ENCODE data around the gene RERE. TPM values are rescaled to one million over a fixed set of nuclear protein-coding genes. Genes with fewer than 3 reads are reported as not detected.

The RERE gene
- total RNA-seq, 1 experiment from 2014 or later, result 161 TPM

DNA sequence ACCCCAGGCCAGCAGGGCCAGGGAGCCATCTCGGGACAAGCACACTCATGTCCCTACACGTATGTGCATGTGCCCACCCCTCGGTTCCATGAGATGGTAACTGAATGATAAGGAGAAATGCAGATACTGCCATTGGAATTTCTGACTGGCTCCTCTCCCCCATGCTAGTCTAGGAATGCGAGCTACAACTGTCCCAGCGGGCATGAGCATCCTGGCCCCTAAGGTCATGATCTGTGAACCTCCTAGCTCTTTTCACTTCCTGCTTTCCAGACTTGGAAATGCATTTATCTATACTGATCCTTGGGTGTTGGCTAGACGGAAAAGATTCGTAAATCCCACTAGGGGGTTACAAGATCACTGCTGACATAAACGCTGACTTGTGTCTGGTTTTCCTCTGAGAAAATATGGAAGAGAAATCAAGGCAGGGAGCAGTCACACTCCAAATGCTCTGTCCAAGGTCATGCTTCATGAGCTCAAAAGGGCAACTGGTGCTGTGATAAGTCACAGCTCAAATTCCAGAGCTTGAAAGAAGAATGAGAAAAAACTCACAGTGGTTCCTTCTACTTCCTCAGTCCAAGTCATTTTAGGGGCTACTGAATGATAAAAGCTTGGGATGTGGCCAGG, 449.8 kb downstream of the RERE start (continued):
- TF ChIP-seq, protein P1, sequence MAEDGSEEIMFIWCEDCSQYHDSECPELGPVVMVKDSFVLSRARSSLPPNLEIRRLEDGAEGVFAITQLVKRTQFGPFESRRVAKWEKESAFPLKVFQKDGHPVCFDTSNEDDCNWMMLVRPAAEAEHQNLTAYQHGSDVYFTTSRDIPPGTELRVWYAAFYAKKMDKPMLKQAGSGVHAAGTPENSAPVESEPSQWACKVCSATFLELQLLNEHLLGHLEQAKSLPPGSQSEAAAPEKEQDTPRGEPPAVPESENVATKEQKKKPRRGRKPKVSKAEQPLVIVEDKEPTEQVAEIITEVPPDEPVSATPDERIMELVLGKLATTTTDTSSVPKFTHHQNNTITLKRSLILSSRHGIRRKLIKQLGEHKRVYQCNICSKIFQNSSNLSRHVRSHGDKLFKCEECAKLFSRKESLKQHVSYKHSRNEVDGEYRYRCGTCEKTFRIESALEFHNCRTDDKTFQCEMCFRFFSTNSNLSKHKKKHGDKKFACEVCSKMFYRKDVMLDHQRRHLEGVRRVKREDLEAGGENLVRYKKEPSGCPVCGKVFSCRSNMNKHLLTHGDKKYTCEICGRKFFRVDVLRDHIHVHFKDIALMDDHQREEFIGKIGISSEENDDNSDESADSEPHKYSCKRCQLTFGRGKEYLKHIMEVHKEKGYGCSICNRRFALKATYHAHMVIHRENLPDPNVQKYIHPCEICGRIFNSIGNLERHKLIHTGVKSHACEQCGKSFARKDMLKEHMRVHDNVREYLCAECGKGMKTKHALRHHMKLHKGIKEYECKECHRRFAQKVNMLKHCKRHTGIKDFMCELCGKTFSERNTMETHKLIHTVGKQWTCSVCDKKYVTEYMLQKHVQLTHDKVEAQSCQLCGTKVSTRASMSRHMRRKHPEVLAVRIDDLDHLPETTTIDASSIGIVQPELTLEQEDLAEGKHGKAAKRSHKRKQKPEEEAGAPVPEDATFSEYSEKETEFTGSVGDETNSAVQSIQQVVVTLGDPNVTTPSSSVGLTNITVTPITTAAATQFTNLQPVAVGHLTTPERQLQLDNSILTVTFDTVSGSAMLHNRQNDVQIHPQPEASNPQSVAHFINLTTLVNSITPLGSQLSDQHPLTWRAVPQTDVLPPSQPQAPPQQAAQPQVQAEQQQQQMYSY (CRISPR knock-in tag; IDR thresholded peaks at IDR 0.05), result no peak

DNA sequence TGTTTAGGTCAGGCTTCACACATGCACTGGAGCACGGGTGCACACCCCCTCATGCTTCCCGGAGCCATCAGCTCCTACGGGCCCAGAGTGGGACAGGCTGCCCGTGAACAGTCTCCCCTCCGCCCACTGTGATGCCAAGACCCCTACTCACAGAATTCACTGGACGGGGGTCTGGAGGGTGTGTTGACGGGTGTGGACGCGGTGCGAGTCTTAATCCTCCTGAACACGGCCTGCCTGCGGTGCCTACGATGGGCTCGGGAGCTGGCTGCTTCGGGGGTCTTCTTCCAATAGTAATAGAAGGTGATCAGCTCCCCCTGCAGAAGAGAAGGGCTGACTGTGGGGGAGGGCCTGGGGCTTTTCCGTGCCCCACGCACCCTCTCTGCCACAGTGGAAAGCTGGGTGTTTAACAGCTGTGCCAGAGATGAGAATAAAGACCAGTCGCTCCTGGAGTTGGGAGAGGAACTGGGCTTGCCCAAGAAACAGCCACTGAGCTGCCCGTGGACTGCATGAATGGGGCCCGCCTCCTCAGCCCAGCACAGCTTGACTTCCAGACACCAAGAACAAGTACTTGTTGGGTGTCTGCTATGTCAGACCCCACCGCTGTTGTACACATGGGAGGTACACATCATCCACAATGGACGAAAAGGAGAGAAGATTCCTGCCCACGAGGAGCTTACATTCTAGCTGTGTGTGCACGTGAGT, 451.6 kb downstream of the RERE start:
- ATAC-seq (no peak), DNase-seq (ENCODE audit: low spot score) (no peak)
- ChIA-PET POLR2A (no interaction called here), CTCF (no interaction called here)
- peaks cover 40% of the 10 kb centered on the region for H3K4me1 Mint-ChIP-seq
- no peak overlapping the region for H3K4me3 Mint-ChIP-seq
- peak overlapping the region; percentile 46; the same call in 1 of the 2 replicates for H3K27ac Mint-ChIP-seq
- peaks cover 41% of the 10 kb centered on the region for H3K36me3 Mint-ChIP-seq
- no peaks in the 10 kb centered on the region for H3K27me3 Mint-ChIP-seq (ENCODE audit: low read depth)
- TF ChIP-seq TEAD4 (CRISPR knock-in tag; IDR thresholded peaks at IDR 0.05), result no peak
- TF ChIP-seq FOXK1 (CRISPR knock-in tag; IDR thresholded peaks at IDR 0.05), result no peak
- no peak for TF ChIP-seq TP53 (CRISPR knock-in tag; IDR thresholded peaks at IDR 0.05)
- TF ChIP-seq ZNF423 (CRISPR knock-in tag; IDR thresholded peaks at IDR 0.05), result no peak
- TF ChIP-seq, protein P2, sequence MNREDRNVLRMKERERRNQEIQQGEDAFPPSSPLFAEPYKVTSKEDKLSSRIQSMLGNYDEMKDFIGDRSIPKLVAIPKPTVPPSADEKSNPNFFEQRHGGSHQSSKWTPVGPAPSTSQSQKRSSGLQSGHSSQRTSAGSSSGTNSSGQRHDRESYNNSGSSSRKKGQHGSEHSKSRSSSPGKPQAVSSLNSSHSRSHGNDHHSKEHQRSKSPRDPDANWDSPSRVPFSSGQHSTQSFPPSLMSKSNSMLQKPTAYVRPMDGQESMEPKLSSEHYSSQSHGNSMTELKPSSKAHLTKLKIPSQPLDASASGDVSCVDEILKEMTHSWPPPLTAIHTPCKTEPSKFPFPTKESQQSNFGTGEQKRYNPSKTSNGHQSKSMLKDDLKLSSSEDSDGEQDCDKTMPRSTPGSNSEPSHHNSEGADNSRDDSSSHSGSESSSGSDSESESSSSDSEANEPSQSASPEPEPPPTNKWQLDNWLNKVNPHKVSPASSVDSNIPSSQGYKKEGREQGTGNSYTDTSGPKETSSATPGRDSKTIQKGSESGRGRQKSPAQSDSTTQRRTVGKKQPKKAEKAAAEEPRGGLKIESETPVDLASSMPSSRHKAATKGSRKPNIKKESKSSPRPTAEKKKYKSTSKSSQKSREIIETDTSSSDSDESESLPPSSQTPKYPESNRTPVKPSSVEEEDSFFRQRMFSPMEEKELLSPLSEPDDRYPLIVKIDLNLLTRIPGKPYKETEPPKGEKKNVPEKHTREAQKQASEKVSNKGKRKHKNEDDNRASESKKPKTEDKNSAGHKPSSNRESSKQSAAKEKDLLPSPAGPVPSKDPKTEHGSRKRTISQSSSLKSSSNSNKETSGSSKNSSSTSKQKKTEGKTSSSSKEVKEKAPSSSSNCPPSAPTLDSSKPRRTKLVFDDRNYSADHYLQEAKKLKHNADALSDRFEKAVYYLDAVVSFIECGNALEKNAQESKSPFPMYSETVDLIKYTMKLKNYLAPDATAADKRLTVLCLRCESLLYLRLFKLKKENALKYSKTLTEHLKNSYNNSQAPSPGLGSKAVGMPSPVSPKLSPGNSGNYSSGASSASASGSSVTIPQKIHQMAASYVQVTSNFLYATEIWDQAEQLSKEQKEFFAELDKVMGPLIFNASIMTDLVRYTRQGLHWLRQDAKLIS (CRISPR knock-in tag; IDR thresholded peaks at IDR 0.05; ENCODE audit: borderline replicate concordance), result no peak
- TF ChIP-seq, protein P3, sequence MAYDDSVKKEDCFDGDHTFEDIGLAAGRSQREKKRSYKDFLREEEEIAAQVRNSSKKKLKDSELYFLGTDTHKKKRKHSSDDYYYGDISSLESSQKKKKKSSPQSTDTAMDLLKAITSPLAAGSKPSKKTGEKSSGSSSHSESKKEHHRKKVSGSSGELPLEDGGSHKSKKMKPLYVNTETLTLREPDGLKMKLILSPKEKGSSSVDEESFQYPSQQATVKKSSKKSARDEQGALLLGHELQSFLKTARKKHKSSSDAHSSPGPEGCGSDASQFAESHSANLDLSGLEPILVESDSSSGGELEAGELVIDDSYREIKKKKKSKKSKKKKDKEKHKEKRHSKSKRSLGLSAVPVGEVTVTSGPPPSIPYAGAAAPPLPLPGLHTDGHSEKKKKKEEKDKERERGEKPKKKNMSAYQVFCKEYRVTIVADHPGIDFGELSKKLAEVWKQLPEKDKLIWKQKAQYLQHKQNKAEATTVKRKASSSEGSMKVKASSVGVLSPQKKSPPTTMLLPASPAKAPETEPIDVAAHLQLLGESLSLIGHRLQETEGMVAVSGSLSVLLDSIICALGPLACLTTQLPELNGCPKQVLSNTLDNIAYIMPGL (CRISPR knock-in tag; IDR thresholded peaks at IDR 0.05), result no peak
- TF ChIP-seq TEAD1 (CRISPR knock-in tag; IDR thresholded peaks at IDR 0.05), result no peak
- no peaks in the 10 kb centered on the region for H3K9me3 Mint-ChIP-seq

DNA sequence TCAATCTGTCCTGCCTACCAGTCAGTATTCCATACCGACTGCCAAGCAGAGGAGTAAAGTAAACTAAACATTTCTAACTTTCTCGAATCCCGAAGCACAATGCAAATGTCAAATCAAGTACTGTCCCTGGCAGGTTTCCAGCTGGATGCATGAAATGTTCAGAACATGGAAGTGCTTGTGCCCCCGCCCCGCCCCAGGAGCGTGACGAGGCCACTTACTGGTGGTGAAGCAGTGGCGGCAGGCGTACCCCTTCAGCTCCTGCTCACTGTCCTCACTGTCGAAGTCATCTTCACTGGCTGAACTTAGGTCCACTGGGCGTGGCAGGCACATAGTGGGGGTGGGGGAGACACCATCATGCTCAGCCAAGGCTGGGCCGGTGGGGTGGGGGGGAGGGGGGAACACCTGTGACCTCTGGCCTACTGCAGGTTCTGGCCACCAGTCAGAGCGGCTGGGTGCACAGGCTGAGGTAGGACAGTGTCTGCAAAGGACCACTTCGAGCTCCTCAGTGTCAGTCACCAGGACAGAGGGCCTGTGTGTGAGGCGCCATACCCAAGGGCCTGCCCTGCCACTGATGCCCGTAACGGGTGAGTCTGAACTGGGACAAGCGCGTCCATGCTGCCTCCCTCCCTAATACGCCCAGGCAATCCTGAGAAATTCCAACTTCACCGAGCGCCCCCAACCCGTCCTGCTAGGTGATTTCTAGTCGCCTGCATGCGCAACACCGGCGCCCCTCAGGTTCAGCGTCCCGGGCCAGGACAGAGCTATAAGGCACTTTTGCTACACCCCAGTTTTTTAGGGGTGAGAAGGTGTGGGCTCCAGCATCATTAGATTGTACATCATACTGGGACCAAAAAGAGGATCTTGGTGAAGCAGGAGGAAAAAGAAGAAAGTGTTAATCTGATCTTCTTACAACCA, 452.7 kb downstream of the RERE start:
- peak overlapping the region; percentile 17; the same call in 1 of the 2 replicates for H3K27ac Mint-ChIP-seq
- CTCF ChIA-PET, result interaction anchor here (1.7 to 1.8 kb wide), 2 partner anchors 16 to 484 kb away, joined by 4 to 5 read pairs; no protein-coding TSS in a partner anchor
- TF ChIP-seq, protein P4, sequence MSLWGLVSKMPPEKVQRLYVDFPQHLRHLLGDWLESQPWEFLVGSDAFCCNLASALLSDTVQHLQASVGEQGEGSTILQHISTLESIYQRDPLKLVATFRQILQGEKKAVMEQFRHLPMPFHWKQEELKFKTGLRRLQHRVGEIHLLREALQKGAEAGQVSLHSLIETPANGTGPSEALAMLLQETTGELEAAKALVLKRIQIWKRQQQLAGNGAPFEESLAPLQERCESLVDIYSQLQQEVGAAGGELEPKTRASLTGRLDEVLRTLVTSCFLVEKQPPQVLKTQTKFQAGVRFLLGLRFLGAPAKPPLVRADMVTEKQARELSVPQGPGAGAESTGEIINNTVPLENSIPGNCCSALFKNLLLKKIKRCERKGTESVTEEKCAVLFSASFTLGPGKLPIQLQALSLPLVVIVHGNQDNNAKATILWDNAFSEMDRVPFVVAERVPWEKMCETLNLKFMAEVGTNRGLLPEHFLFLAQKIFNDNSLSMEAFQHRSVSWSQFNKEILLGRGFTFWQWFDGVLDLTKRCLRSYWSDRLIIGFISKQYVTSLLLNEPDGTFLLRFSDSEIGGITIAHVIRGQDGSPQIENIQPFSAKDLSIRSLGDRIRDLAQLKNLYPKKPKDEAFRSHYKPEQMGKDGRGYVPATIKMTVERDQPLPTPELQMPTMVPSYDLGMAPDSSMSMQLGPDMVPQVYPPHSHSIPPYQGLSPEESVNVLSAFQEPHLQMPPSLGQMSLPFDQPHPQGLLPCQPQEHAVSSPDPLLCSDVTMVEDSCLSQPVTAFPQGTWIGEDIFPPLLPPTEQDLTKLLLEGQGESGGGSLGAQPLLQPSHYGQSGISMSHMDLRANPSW (CRISPR knock-in tag; conservative IDR thresholded peaks at IDR 0.05; ENCODE audit: low read depth), result no peak
- no peak for TF ChIP-seq GRHL2 (CRISPR knock-in tag; IDR thresholded peaks at IDR 0.05; ENCODE audit: insufficient replicate concordance, severe bottlenecking)
- no peak for TF ChIP-seq ZNF138 (CRISPR knock-in tag; conservative IDR thresholded peaks at IDR 0.05)
- TF ChIP-seq, protein P5, sequence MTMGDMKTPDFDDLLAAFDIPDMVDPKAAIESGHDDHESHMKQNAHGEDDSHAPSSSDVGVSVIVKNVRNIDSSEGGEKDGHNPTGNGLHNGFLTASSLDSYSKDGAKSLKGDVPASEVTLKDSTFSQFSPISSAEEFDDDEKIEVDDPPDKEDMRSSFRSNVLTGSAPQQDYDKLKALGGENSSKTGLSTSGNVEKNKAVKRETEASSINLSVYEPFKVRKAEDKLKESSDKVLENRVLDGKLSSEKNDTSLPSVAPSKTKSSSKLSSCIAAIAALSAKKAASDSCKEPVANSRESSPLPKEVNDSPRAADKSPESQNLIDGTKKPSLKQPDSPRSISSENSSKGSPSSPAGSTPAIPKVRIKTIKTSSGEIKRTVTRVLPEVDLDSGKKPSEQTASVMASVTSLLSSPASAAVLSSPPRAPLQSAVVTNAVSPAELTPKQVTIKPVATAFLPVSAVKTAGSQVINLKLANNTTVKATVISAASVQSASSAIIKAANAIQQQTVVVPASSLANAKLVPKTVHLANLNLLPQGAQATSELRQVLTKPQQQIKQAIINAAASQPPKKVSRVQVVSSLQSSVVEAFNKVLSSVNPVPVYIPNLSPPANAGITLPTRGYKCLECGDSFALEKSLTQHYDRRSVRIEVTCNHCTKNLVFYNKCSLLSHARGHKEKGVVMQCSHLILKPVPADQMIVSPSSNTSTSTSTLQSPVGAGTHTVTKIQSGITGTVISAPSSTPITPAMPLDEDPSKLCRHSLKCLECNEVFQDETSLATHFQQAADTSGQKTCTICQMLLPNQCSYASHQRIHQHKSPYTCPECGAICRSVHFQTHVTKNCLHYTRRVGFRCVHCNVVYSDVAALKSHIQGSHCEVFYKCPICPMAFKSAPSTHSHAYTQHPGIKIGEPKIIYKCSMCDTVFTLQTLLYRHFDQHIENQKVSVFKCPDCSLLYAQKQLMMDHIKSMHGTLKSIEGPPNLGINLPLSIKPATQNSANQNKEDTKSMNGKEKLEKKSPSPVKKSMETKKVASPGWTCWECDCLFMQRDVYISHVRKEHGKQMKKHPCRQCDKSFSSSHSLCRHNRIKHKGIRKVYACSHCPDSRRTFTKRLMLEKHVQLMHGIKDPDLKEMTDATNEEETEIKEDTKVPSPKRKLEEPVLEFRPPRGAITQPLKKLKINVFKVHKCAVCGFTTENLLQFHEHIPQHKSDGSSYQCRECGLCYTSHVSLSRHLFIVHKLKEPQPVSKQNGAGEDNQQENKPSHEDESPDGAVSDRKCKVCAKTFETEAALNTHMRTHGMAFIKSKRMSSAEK (CRISPR knock-in tag; IDR thresholded peaks at IDR 0.05; ENCODE audit: borderline replicate concordance), result no peak

More for the DNA sequence above, 452.7 kb downstream of the RERE start:
- Mint-ChIP-seq H3K4me3 (no peak overlapping the region), H3K27me3 (ENCODE audit: low read depth) (no peaks in the 10 kb centered on the region), H3K9me3 (no peaks in the 10 kb centered on the region), H3K4me1 (peaks cover 29% of the 10 kb centered on the region), H3K36me3 (peaks cover 42% of the 10 kb centered on the region)
- DNase-seq (ENCODE audit: low spot score) (no peak), ATAC-seq (no peak)
- POLR2A ChIA-PET, result no interaction called here

Data from WTC11 (cell line).